Left ventricle myocardium superior (tissue), 1 donor: ENCODE results near the gene TLR8. TPM values are rescaled to one million over a fixed set of nuclear protein-coding genes. Genes with fewer than 3 reads are reported as not detected.
"Not testable (repeated sequence)": the region's sequence is repeated elsewhere in the genome, so short reads cannot be mapped to it uniquely, and the experiment has no call there.

Experiments used
- ATAC-seq: fragments of 200-7000 bp; cut with Tn5 transposase; one replicate; pipeline ENCODE4 v1.9.1; 2020; ENCODE audit warnings: mild to moderate bottlenecking, moderate library complexity
- DNase-seq: peaks from one replicate; pipeline ENCODE4 v3.0.0-alpha.2; 2020
- intact Hi-C: fragments of 100-400 bp; cut with micrococcal nuclease; formaldehyde crosslinking; loops from one replicate; pipeline ENCODE4 v1.11.0; 2022
- total RNA-seq: library from RNA; stranded (reverse); fragmentation: NEBNext Ultra II Directional; extraction: Animal tissue kit (Norgen Biotek cat#: 25700); gene quantifications from one replicate; pipeline ENCODE4 v1.2.1, GENCODE V29; 2021
- donor health status: DM: no; HTN: yes; CAD: no; lungs with severe emphysema.

Gene TLR8
- total RNA-seq, 1 donor from 2014 or later, result 1.4 TPM

- DNase-seq, result no peak
- ATAC-seq, result no peak
- intact Hi-C loops, result no loop called here
These were observed 30.5 kb downstream of the TLR8 start for GRCh38 chrX:12936947-12937346.

- ATAC-seq, DNase-seq: not testable (repeated sequence)
- intact Hi-C loops, result loop anchor here (10.0 kb wide), 1 partner anchor 544 kb away; no protein-coding TSS in a partner anchor
These were observed 34.1 kb downstream of the TLR8 start for GRCh38 chrX:12940471-12940870.

DNA sequence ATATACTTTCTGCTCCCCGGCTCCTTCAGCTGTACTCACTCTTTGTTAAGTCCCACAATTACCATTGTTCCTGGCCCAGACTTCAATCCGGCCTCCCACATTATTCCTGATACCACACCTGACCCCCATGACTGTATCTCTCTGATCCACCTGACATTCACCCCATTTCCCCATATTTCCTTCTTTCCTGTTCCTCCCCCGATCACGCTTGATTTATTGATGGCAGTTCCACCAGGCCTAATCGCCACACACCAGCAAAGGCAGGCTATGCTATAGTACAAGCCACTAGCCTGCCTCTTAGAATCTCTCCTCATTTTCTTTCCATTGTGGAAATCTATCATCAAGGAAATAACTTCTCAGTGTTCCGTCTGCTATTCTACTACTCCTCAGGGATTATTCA, 37.2 kb downstream of the TLR8 start:
- intact Hi-C loops, result loop anchor here (10.0 kb wide), 1 partner anchor 541 kb away; no protein-coding TSS in a partner anchor
- not testable (repeated sequence) for DNase-seq, ATAC-seq

GRCh38 chrX:12944452-12944851, 38.0 kb downstream of the TLR8 start:
- not testable (repeated sequence) for ATAC-seq, DNase-seq
- intact Hi-C loops, result loop anchor here (10.0 kb wide), 1 partner anchor 540 kb away; no protein-coding TSS in a partner anchor

GRCh38 chrX:12945494-12945893, 39.1 kb downstream of the TLR8 start:
- DNase-seq (no peak), ATAC-seq (no peak)
- intact Hi-C loops, result loop anchor here (10.0 kb wide), 1 partner anchor 539 kb away; no protein-coding TSS in a partner anchor

GRCh38 chrX:12946406-12946805, 40.0 kb downstream of the TLR8 start:
- intact Hi-C loops, result loop anchor here (10.0 kb wide), 1 partner anchor 538 kb away; no protein-coding TSS in a partner anchor
- ATAC-seq, result no peak
- no peak for DNase-seq

GRCh38 chrX:12946838-12947544, 40.6 kb downstream of the TLR8 start:
- intact Hi-C loops, result loop anchor here (10.0 kb wide), 1 partner anchor 538 kb away; no protein-coding TSS in a partner anchor

DNA sequence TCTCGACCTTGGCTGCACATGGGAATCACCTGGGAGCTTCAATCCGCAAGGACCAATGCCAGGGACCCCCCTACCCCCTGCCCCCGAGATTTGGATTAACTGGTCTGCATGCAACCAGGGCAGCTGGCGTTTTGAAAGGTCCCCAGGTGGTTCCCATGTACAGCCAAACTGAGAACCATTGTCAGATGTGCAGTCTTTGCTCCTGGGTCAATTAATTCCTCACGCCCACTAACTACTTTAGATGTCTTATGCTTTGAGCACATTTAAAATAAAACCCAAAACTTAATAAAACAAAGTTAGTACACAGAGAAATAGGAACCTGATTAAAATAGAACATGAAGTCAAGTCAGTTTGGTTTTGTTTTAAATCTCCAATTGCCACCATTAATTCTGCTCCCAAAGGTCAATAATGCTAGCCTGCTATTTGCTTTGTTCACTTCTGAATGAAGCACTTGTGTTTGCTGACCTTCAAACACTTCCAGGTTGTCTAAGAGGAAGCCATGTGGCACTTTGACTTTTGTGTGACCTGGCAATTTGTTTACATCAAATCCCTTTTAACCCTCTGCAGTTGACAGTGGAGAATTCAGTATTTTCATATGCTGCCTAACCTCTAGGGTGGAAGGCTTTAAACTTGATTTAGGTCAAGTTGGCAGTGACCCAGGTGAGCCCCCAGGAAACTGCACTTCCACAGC, 41.3 kb downstream of the TLR8 start:
- no peak for DNase-seq
- ATAC-seq, result no peak
- intact Hi-C loops, result loop anchor here (10.0 kb wide), 1 partner anchor 537 kb away; no protein-coding TSS in a partner anchor

More at GRCh38 chrX:12946838-12947544, 40.6 kb downstream of the TLR8 start:
- DNase-seq (no peak), ATAC-seq (peak; percentile 74)

DNA sequence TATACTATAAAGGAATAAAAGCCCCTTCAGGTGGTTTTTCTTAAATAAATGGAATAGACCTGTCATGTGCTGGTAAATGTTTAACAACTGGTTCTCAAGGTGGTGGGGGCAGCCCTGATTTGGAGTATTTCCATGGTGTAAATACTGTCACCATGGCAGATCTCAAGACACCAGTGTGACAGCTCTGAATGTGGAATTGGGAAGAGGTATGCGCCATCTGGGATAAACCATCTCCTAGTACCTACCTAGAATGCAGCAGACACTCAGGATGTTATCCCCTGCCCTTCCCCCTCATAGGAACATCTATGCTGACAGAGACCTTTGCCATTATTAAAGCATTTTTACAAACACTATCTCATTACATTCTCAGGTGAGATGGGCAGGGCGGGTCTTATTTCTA, 42.1 kb downstream of the TLR8 start:
- DNase-seq, result no peak
- no peak for ATAC-seq
- intact Hi-C loops, result loop anchor here (10.0 kb wide), 1 partner anchor 536 kb away; no protein-coding TSS in a partner anchor

- ATAC-seq (no peak), DNase-seq (no peak)
- intact Hi-C loops, result loop anchor here (10.0 kb wide), 1 partner anchor 535 kb away; no protein-coding TSS in a partner anchor
These were observed 42.9 kb downstream of the TLR8 start for GRCh38 chrX:12949205-12949926.

DNA sequence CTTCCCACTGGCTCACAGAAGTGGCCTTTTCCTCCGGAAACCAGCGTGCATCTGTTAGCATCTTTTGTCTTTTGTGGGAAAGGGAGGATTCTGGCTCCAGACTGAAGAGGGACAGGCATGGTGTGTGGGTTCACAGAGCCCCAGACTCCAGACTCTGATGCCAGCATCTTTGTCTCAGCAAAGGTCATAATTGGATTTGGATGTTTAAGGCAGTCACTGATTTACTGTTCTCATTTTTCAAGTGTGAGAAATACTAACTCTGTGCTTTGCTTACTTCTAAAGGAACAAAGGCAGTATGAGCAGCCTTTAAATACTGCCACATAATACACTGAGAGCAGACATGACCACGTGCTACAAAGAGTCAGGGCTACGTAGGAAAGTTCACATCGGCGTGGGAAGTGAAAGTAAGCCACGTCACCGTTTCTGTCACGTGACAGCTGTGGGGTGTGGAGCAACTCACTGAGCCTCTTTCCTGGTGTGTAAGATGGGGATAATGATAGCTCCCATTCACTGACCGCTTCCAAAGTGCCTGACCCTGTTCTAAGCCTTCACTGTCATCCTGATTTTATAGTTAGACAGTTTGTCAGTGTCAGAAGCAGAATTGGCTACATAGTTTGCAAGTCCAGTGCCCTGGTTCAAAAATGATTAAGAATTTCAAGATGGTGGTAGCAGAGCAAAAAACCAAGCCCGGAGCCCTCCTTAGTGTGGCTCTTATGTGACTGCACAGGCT, 43.7 kb downstream of the TLR8 start:
- peak; percentile 90 for ATAC-seq
- intact Hi-C loops, result loop anchor here (10.0 kb wide), 1 partner anchor 535 kb away; no protein-coding TSS in a partner anchor
- DNase-seq, result peak; percentile 74

DNA sequence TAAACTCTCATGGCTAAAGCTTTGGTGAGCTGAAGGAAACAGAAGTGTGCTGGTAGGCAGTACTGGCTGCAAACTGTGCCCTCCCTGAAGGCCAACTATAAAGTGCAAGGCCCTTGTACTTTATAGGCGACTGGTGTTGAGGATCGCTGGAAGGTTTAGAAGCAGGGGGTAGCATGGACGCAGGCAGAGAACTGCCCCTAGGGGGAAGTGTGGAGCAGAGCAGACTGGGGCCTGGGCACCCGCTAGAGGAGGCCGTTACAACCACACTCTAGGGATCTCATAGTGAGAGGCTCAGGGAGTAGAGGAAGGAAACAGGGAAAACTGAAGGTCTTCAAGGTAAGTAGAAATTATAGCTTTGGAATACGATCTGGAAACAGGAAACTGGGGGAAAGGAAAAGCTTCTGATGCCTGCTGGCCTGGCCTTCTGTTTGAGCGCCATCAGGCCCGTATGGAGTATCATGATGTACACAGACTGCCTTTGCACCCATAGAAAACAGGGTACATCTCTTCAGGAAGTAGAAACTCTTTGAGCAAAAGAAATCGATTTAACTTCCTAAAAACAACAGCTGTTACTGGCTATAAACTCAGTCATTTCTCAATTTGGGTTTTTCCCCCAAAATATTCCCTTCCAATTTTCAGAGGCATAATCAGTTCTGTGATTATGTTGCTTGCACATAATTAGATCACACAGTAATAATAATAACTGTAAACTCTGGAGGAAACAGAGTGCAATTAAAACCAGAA, 44.6 kb downstream of the TLR8 start:
- peak; percentile 60 for ATAC-seq
- intact Hi-C loops, result no loop called here
- DNase-seq, result peak; percentile 39

- ATAC-seq, result no peak
- no peak for DNase-seq
- intact Hi-C loops, result no loop called here
These were observed 45.2 kb downstream of the TLR8 start for GRCh38 chrX:12951595-12951975.

DNA sequence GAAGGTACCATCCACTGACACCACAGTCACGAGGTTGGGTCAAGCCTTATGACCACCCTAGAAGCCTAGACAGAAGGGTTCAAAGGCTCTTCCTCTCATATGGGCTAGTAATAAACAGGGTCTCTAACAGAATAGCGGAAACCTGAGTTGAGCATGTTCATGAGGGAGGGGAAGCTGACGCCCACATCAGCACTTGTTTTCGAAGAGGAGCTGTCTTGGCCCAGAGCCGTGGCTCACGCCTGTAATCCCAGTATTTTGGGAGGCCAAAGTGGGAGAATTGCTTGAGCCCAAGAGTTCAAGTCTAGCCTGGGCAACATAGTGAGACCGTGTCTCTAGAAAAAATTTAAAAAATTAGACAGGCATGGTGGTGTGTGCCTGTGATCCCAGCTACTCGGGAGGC, 47.0 kb downstream of the TLR8 start:
- intact Hi-C loops, result no loop called here
- DNase-seq (no peak), ATAC-seq (no peak)

GRCh38 chrX:12954376-12954775, 48.0 kb downstream of the TLR8 start:
- intact Hi-C loops, result no loop called here
- no peak for ATAC-seq
- DNase-seq, result no peak

DNA sequence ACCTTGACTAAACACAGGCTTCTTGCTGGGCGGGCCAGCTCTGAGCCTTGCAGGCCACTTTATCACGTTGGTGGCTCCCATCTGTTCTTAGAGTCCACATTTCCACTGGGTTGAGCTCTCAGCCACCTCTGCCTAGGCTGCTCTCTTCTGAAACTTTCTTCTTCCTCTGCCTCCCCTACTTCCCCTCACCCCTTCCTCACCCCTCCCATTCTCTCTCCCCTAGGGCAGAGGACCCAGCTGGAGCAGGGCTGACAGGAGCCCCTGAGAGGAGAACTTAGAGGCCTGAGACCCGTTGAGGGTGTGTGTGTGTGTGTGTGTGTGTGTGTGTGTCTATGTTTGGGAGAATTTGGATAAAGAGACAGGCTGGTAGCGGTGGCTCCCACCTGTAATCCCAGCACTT, 48.6 kb downstream of the TLR8 start:
- intact Hi-C loops, result no loop called here
- no peak for DNase-seq
- peak; percentile 22 for ATAC-seq

DNA sequence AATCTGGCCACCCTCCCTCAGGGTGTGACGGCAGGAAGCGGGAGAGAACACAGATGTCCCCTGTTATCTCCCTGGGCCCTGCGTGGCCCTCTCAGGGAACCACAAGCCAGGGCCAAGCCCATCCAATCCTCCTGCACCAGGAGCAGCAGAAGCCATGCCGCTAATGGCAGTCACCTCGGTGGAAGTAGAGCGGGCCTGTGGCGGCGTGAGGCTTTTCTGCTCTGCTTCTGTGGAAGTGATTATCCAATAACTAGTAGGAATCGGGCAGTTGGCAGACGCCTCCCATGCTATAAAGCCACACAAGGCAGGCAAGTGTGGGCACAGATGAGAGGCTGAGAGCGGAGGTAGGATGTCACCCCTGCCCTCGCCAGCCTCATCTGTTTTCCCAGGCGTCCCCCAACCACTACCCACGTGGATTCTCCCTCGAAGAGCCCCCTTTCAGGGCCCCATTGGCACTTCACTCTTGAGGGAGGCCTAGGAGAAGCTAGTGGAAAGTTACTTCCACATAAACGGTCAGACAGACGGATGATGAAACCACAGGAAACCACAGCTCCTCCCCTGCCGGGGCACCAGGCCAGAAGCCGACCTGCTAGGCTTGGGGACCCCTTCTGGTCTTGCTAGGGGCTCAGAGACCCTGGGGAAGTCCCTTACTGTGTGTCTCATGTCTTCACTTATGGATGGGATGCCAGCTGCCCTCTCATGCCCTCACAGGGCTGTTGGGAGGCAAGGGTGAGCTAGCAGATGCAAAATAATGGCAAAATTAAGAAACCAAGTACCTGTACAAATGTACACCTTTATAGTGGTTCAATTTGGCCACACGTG, 49.7 kb downstream of the TLR8 start:
- ATAC-seq (peak; percentile 84), DNase-seq (peak; percentile 68)
- intact Hi-C loops, result no loop called here
